8988T (cell line): ENCODE measurements around the gene EML6.

Experiments used
- DNase-seq: peaks from one replicate; pipeline ENCODE4 v3.0.0; 2011

EML6 gene

GRCh38 chr2:55011831-55012671 is 288.6 kb downstream of the EML6 start:
- no peak for DNase-seq

DNA sequence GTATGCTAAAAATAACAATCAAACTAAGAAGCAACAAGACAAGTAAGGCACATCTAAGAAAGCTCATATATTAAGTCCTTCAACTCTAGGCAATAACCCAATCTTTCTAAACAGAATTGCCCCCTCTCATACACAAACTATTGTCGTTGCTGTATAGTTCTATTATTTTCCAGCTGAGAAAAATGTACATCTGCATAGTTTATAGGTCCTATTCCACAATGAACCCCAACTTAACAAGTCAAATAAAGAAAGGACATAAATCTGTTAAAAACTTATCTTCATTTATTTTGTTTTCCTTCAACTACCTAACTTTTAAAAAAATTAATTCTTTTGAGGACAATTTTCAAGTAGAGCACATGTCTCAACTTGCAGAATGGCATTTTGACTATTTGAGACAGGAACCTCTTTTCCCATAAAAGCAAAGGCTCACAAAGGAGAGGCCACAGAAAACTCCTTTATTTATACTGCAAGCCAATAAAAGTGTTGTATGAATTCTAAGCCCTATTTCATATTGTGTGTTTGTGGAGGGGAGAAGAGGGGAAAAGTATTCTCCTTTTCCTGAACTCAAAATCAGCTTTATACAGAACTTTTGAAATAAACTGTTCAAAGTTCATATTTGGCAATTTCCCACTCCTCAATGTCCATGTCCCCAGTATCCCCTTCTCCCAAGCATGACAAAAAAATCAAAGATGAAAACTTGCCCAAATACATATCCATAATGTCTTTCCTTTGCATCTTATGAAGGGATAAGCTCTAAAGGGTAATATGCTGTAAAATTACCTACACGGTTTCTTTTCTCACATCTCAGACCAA is 289.4 kb downstream of the EML6 start:
- no peak for DNase-seq

DNA sequence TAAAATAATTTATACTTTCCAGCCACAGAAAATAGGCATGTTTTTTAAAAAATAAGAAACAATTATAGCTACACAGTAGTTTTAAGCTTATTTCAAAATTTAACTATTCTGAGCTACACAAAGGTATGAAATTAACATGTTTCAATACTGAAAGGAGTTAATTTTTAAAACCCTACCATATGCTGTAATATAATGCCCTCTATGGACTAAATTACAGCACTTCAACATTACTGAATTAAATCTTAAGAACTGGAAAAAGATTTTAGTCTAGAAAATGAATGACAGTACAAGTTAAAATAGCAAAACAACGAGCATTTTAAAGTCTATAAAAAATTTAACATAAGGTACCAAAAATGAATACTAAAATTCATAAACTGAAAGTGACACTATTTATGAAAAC is 290.5 kb downstream of the EML6 start:
- no peak for DNase-seq

- DNase-seq: no peak
These were observed 291.8 kb downstream of the EML6 start for GRCh38 chr2:55014962-55015939.

DNA sequence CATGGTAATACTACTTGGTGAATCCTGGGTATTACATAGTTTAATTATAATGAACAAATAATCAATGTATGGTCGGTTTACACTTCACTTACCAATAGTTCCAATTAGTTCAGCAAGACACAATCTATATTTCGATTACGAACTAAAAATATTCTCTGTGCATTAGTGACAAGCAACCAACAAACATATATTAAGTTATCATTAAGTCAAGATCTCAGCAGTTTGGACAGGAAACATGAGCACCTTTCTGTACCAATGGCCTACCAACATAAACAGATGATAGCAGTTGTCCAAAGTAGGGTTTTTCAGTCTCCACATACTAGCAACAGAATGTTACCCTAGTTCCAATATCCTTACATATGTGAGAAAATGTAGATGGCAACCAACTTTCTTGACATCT is 294.0 kb downstream of the EML6 start:
- no peak for DNase-seq

GRCh38 chr2:55017880-55018279 is 294.4 kb downstream of the EML6 start:
- no peak for DNase-seq

GRCh38 chr2:55018619-55019018 is 295.2 kb downstream of the EML6 start:
- DNase-seq: no peak

DNA sequence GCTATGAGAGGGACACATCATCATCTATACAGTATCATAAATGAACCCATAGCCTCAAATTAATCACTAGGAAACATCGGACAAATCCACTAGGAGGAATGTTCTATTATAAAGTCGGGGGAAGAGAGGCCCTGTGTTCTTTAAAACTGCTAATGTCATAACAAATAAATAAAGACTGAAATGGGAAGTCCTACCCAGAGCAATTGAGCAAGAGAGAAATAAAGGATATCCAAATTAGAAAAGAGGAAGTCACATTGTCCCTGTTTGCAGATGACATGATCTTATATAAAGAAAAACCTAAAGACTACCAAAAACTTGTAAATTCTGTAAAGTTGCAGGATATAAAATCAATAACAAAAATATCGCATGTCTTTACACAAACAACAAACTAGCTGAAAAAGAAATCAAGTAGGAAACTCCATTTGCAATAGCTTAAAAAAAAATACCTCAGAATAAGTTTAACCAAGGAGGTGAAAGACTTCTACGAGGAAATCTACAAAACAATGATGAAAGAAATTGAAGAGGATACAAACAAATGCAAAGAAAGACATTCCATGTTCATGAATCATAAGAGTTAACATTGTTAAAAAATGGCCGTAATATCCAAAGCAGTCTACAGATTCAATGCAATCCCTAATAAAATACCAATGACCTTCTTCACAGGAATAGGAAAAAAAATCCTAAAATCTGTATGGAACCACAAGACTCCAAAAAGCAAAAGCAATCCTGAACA is 296.2 kb downstream of the EML6 start:
- DNase-seq: no peak
